Measurements from ENCODE around the gene TBC1D24.

TBC1D24 gene

GRCh38 chr16:2516391-2517240 is 41.7 kb downstream of the TBC1D24 start:
- peak overlapping the region; percentile 78 for H3K4me3 ChIP-seq (ENCODE audit: low read depth, low read length)
- peak; percentile 91 for DNase-seq (ENCODE audit: low read depth)
- TF ChIP-seq MYC (IDR thresholded peaks at IDR 0.05; ENCODE audit: low read depth, low read length) (no peak), CTCF (IDR thresholded peaks at IDR 0.05; ENCODE audit: low read depth, low read length) (no peak), POLR2A (IDR thresholded peaks at IDR 0.05; ENCODE audit: extremely low read depth, insufficient read length) (no peak), MAX (IDR thresholded peaks at IDR 0.05; ENCODE audit: low read depth, low read length) (no peak)

- DNase-seq (ENCODE audit: low read depth), result no peak
- TF ChIP-seq MYC (IDR thresholded peaks at IDR 0.05; ENCODE audit: low read depth, low read length), result no peak
- no peak for TF ChIP-seq MAX (IDR thresholded peaks at IDR 0.05; ENCODE audit: low read depth, low read length)
- no peak for TF ChIP-seq POLR2A (IDR thresholded peaks at IDR 0.05; ENCODE audit: extremely low read depth, insufficient read length)
- TF ChIP-seq CTCF (IDR thresholded peaks at IDR 0.05; ENCODE audit: low read depth, low read length), result no peak
- no peak overlapping the region for H3K4me3 ChIP-seq (ENCODE audit: low read depth, low read length)
Measured at GRCh38 chr16:2517954-2518605, 43.2 kb downstream of the TBC1D24 start.

- TF ChIP-seq MAX (IDR thresholded peaks at IDR 0.05; ENCODE audit: low read depth, low read length) (no peak), CTCF (IDR thresholded peaks at IDR 0.05; ENCODE audit: low read depth, low read length) (no peak), POLR2A (IDR thresholded peaks at IDR 0.05; ENCODE audit: extremely low read depth, insufficient read length) (no peak), MYC (IDR thresholded peaks at IDR 0.05; ENCODE audit: low read depth, low read length) (no peak)
- no peak for DNase-seq (ENCODE audit: low read depth)
- H3K4me3 ChIP-seq (ENCODE audit: low read depth, low read length), result no peak overlapping the region
Measured at GRCh38 chr16:2518823-2519710, 44.1 kb downstream of the TBC1D24 start.

- DNase-seq (ENCODE audit: low read depth), result no peak
- no peak overlapping the region for H3K4me3 ChIP-seq (ENCODE audit: low read depth, low read length)
- TF ChIP-seq MYC (IDR thresholded peaks at IDR 0.05; ENCODE audit: low read depth, low read length), result no peak
- TF ChIP-seq MAX (IDR thresholded peaks at IDR 0.05; ENCODE audit: low read depth, low read length), result no peak
- no peak for TF ChIP-seq CTCF (IDR thresholded peaks at IDR 0.05; ENCODE audit: low read depth, low read length)
- TF ChIP-seq POLR2A (IDR thresholded peaks at IDR 0.05; ENCODE audit: extremely low read depth, insufficient read length), result no peak
Measured at GRCh38 chr16:2519711-2520080, 44.8 kb downstream of the TBC1D24 start.

- peak within 1 kb of the TSS; percentile 54 for H3K4me3 ChIP-seq (ENCODE audit: low read depth, low read length)
- peak; percentile 91 for DNase-seq (ENCODE audit: low read depth)
- TF ChIP-seq POLR2A (IDR thresholded peaks at IDR 0.05; ENCODE audit: extremely low read depth, insufficient read length) (peak; percentile 65), MAX (IDR thresholded peaks at IDR 0.05; ENCODE audit: low read depth, low read length) (peak; percentile 99), MYC (IDR thresholded peaks at IDR 0.05; ENCODE audit: low read depth, low read length) (peak; percentile 95), CTCF (IDR thresholded peaks at IDR 0.05; ENCODE audit: low read depth, low read length) (no peak)
Measured at GRCh38 chr16:2520097-2520783, 45.3 kb downstream of the TBC1D24 start, which contains the start of gene AMDHD2. TSS of gene AMDHD2 (plus strand) at chr16:2520371. CDS start at chr16:2520459, 88 bp downstream.
